Keratinocyte (primary cell): Measurements from ENCODE around the gene EEF1AKMT1. TPM values are rescaled to one million over a fixed set of nuclear protein-coding genes. Genes with fewer than 3 reads are reported as not detected.

Source experiments
- DNase-seq: peaks from one replicate; pipeline ENCODE4 v3.0.0-alpha.2; 2011; ENCODE audit warnings: low read depth, missing footprints, low spot score
- FAIRE-seq: peaks from 2 replicates; lab custom pipeline; 2011; peaks lifted over from hg19 to GRCh38; lab: Jason Lieb, UNC
- H2AFZ ChIP-seq: 2 replicates; pipeline ENCODE4 v1.6.0; 2012; ENCODE audit warnings: low read length, control low read depth, inconsistent platforms; ENCODE audit not compliant: control insufficient read depth
- H3K27ac ChIP-seq: 2 replicates; pipeline ENCODE4 v1.5.1; 2011; ENCODE audit warnings: low read length; ENCODE audit not compliant: control insufficient read depth, insufficient read depth
- H3K27me3 ChIP-seq: 3 replicates; pipeline ENCODE4 v1.6.0; 2011; ENCODE audit warnings: low read length; ENCODE audit not compliant: control insufficient read depth, insufficient read depth; ENCODE audit errors: extremely low read depth
- H3K36me3 ChIP-seq, 2 experiments: 2 replicates in 1 of 2; 3 replicates in 1 of 2; pipeline ENCODE4 v1.5.1; 2011; ENCODE audit warnings: low read length in 2 of 2, mild to moderate bottlenecking in 1 of 2; ENCODE audit not compliant: control insufficient read depth in 2 of 2, insufficient read depth in 2 of 2; ENCODE audit errors: extremely low read depth in 1 of 2
- H3K4me1 ChIP-seq: 3 replicates; pipeline ENCODE4 v1.5.1; 2011; ENCODE audit warnings: low read length; ENCODE audit not compliant: control insufficient read depth, insufficient read depth; ENCODE audit errors: extremely low read depth
- H3K4me2 ChIP-seq: 3 replicates; pipeline ENCODE4 v1.6.0; 2011; ENCODE audit warnings: low read depth, low read length; ENCODE audit not compliant: control insufficient read depth, insufficient read depth; ENCODE audit errors: extremely low read depth
- H3K4me3 ChIP-seq, 3 experiments: fragments of 200-600 bp in 1 of 3; sonication (generic) in 1 of 3; 2 replicates in 2 of 3; 3 replicates in 1 of 3; pipeline ENCODE4 v1.5.1; 2011 to 2016; ENCODE audit warnings: low read length in 3 of 3, mild to moderate bottlenecking in 3 of 3, control low read depth in 2 of 3, inconsistent platforms in 1 of 3, low read depth in 1 of 3, mixed read lengths in 1 of 3, mixed run types in 1 of 3, moderate library complexity in 1 of 3; ENCODE audit not compliant: control insufficient read depth in 2 of 3, insufficient read depth in 2 of 3; ENCODE audit errors: extremely low read depth in 1 of 3
- H3K79me2 ChIP-seq: 2 replicates; pipeline ENCODE4 v1.6.0; 2012; ENCODE audit warnings: low read length; ENCODE audit not compliant: control insufficient read depth, insufficient read depth
- H3K9ac ChIP-seq: 3 replicates; pipeline ENCODE4 v1.6.0; 2011; ENCODE audit warnings: low read length; ENCODE audit not compliant: control insufficient read depth, insufficient read depth; ENCODE audit errors: extremely low read depth
- H3K9me1 ChIP-seq: 3 replicates; pipeline ENCODE4 v1.6.0; 2011; ENCODE audit warnings: low read length; ENCODE audit not compliant: control insufficient read depth, insufficient read depth; ENCODE audit errors: extremely low read depth
- H3K9me3 ChIP-seq: 2 replicates; pipeline ENCODE4 v1.5.1; 2012; ENCODE audit warnings: low read depth, low read length; ENCODE audit not compliant: control insufficient read depth
- H4K20me1 ChIP-seq: 3 replicates; pipeline ENCODE4 v1.6.0; 2011; ENCODE audit warnings: low read length; ENCODE audit not compliant: control insufficient read depth, insufficient read depth; ENCODE audit errors: extremely low read depth
- CTCF ChIP-seq, 3 experiments: IDR thresholded peaks in 1 of 3; conservative IDR thresholded peaks in 1 of 3; optimal IDR thresholded peaks in 1 of 3; 2 replicates in 2 of 3; 3 replicates in 1 of 3; pipeline versions ENCODE3 to v1.5.1; 2011; ENCODE audit warnings: low read length in 3 of 3, mild to moderate bottlenecking in 3 of 3, moderate library complexity in 2 of 3, control low read depth in 1 of 3, inconsistent platforms in 1 of 3; ENCODE audit not compliant: insufficient read depth in 2 of 3; ENCODE audit errors: extremely low read depth in 1 of 3
- EZH2 ChIP-seq: IDR thresholded peaks from one replicate; pipeline ENCODE4 v1.6.1; 2012; ENCODE audit warnings: inconsistent platforms, mild to moderate bottlenecking, low read length, moderate library complexity
- dilution Hi-C: fragments of 300-500 bp; cut with MboI; formaldehyde crosslinking; loops from one replicate; pipeline ENCODE4 v1.7.0; 2020; ENCODE audit warnings: low sequenced_read_pairs; ENCODE audit not compliant: extremely low pct_ligation_motif_present
- polyA plus RNA-seq, 5 experiments: library from polyadenylated mRNA; depleted of rRNA in 3 of 5; stranded (reverse) in 3 of 5; stranded (forward) in 1 of 5; unstranded in 1 of 5; fragments of >200 nt; gene quantifications; 1 replicate in 1 of 5; 2 replicates in 3 of 5; 3 replicates in 1 of 5; pipeline versions ENCODE4 v1.2.1 to v1.2.3, GENCODE V29; 2011 to 2012; ENCODE audit warnings: missing spikeins in 2 of 5, low read depth in 1 of 5, low replicate concordance in 1 of 5

Gene EEF1AKMT1
- polyA plus RNA-seq, 1 donor (not counting 4 experiments of a cell fraction or from before 2014, with no cell fraction given): 10.1 TPM

GRCh38 chr13:20709369-20709768 lies 64.4 kb downstream of the EEF1AKMT1 start:
- FAIRE-seq (no peak), DNase-seq (no peak)
- TF ChIP-seq CTCF (optimal IDR thresholded peaks at IDR 0.05 in 1 of 3, IDR thresholded peaks at IDR 0.05 in 1 of 3, conservative IDR thresholded peaks at IDR 0.05 in 1 of 3; ENCODE audit: extremely low read depth in 1 of 3, insufficient read depth in 2 of 3, low read length in 3 of 3) (no peak), EZH2 (no peak)
- no peak overlapping the region for H3K27ac ChIP-seq
- H3K9me1 ChIP-seq: no peaks in the 10 kb centered on the region
- no peak overlapping the region for H3K9ac ChIP-seq
- H3K4me2 ChIP-seq: no peak overlapping the region
- no peaks in the 10 kb centered on the region for H3K79me2 ChIP-seq
- no peak overlapping the region for H2AFZ ChIP-seq
- no peaks in the 10 kb centered on the region for H3K4me1 ChIP-seq
- no peaks in the 10 kb centered on the region for H3K9me3 ChIP-seq
- no peaks in the 10 kb centered on the region for H4K20me1 ChIP-seq
- dilution Hi-C loops: no loop called here
- no peak overlapping the region for H3K4me3 ChIP-seq
- peaks cover 10% of the 10 kb centered on the region for H3K27me3 ChIP-seq
- H3K36me3 ChIP-seq: no peaks in the 10 kb centered on the region

GRCh38 chr13:20708216-20708615 lies 65.5 kb downstream of the EEF1AKMT1 start:
- H3K79me2 ChIP-seq: no peaks in the 10 kb centered on the region
- no peaks in the 10 kb centered on the region for H4K20me1 ChIP-seq
- no peak overlapping the region for H2AFZ ChIP-seq
- peaks cover 2% of the 10 kb centered on the region for H3K27me3 ChIP-seq
- FAIRE-seq: no peak
- no peaks in the 10 kb centered on the region for H3K4me1 ChIP-seq
- H3K9me3 ChIP-seq: no peaks in the 10 kb centered on the region
- no peak for DNase-seq
- no peaks in the 10 kb centered on the region for H3K36me3 ChIP-seq
- no peak overlapping the region for H3K4me3 ChIP-seq
- no peaks in the 10 kb centered on the region for H3K9me1 ChIP-seq
- H3K27ac ChIP-seq: no peak overlapping the region
- H3K4me2 ChIP-seq: no peak overlapping the region
- dilution Hi-C loops: no loop called here
- TF ChIP-seq CTCF (optimal IDR thresholded peaks at IDR 0.05 in 1 of 3, IDR thresholded peaks at IDR 0.05 in 1 of 3, conservative IDR thresholded peaks at IDR 0.05 in 1 of 3; ENCODE audit: extremely low read depth in 1 of 3, insufficient read depth in 2 of 3, low read length in 3 of 3): no peak
- no peak for TF ChIP-seq EZH2
- no peak overlapping the region for H3K9ac ChIP-seq
